Activated T-helper 1 cell treated with anti-CD3 and anti-CD28 coated beads, Interleukin-2, amount 50 U/mL, for 16 hours (primary cell): ENCODE results near the gene RPN2.

Source experiments
- DNase-seq, 2 donors: peaks; one replicate each; pipeline ENCODE4 v3.0.0-alpha.2; 2020; ENCODE audit warnings: low read depth in 1 of 2, low spot score in 1 of 2

RPN2 gene

GRCh38 chr20:37240337-37241067, 61.4 kb downstream of the RPN2 start:
- DNase-seq: no peak

- DNase-seq: no peak
These were observed 63.4 kb downstream of the RPN2 start for GRCh38 chr20:37242503-37242902.

DNA sequence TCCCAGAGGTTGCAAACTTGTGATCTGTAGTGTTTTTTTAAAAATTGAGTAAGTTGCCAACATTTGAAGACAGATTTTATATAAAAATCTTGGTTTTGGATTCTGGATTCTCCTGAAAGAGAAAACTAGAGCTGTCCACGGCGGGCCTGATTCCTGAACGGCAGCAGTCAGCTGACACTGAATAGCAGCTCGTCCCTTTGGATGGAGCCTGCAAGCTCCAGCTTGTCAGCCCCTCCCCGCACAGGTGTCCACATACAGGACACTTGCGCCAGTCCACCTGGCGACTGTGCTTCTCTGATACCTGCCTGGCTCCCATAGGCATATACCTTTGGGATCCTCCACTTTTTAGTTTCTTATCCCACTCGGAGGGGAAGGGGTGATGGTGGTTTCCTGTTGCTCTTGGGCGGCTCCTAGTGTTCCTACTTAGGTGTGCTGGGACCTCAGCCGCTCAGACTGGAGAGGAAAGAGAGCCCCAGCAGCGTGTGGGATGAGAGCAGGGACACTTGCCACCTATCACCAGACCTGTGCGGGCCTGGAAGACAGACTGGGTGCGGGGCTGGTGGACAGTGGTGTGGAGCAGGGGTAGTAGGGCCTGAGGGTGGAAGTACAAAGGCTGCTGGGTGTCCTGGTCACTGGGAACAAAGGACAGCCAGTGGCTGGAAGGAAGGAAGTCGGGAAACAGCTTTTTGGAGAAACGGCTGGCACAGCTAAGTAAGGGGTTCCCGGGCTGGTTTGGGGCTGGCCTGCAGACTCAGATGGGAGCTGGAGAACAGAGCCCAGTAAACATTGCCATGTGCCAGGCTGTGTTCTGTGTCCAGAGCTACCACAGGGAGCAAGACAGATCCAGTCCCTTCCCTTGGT, 64.2 kb downstream of the RPN2 start:
- DNase-seq: no peak

- DNase-seq: no peak
These were observed 64.9 kb downstream of the RPN2 start for GRCh38 chr20:37243937-37244571.

DNA sequence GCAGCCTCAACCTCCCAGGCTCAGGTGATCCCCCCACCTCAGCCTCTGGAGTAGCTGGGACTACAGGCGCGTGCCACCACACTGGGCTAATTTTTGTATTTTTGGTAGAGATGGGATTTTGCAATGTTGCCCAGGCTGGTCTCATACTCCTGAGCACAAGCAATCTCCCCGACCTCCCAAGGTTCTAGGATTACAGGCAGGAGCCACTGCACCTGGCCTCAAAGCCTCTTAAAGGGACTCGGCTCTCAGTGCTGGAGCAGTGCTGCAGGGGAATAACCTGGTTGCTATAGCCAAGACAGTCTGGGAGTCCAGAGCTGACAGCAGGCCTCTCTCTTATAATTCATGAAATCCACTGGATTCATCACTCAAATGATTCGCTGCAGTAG, 65.4 kb downstream of the RPN2 start:
- no peak for DNase-seq

- DNase-seq: no peak
These were observed 66.4 kb downstream of the RPN2 start for GRCh38 chr20:37245216-37246150.

- no peak for DNase-seq
These were observed 67.6 kb downstream of the RPN2 start for GRCh38 chr20:37246736-37247135.

- no peak for DNase-seq
These were observed 68.4 kb downstream of the RPN2 start for GRCh38 chr20:37247547-37247946.

DNA sequence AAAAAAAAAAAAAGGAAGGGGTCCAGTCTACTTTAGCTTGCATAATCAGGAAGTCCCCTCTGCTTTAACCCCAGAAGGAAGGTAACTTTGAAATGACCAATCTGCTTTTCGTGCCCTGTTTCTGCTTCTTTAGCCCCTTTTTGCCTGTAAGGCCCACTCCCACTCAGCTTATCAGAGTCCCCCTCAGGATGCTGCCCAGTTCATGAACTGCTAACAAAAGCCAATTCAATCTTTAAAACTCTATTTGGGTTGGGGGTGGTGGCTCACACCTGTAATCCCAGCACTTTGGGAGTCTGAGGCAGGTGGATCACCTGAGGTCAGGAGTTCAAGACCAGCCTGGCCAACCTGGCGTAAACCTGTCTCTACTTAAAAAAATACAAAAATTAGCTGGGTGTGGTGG, 70.2 kb downstream of the RPN2 start:
- DNase-seq: no peak

DNA sequence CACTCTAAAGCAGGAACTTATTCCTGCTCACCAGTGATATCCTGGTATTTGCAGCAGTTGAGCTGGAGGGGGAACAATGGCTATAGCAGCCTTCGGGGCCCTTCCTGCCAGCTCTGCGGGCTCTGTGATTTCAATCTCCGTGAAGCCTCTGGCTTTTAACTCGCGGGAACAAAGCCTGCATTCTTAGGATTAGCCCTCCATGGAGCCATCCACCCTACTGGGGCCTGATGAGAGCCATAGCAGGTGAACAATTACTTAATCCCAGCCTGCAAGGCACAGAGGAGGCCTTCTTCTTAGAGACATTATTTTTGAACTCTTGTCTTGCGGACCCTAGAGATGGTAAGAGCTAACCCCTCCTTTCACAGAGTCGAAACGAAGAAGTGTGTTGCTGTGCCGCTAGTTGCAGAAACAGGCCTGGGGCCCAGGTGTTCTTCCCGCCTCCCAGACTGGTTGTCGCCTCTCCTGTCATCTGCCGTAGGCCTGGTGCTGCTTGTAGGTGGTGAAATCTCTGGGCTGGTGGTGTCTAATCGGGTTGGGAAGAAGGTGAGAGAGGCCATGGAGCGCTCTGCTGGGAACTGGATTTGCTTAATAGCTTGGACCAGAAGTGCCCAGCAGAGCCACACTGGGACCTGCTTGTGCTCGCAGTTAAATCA, 72.8 kb downstream of the RPN2 start:
- DNase-seq: no peak

- DNase-seq: no peak
These were observed 74.0 kb downstream of the RPN2 start for GRCh38 chr20:37253087-37253486.

- DNase-seq: no peak
These were observed 75.2 kb downstream of the RPN2 start for GRCh38 chr20:37254114-37254878.

- DNase-seq: no peak
These were observed 77.2 kb downstream of the RPN2 start for GRCh38 chr20:37256286-37256685.

- no peak for DNase-seq
These were observed 78.4 kb downstream of the RPN2 start for GRCh38 chr20:37257530-37257929.

- DNase-seq: no peak
These were observed 78.9 kb downstream of the RPN2 start for GRCh38 chr20:37257988-37258387.

- DNase-seq: no peak
These were observed 79.9 kb downstream of the RPN2 start for GRCh38 chr20:37259031-37259430.

- no peak for DNase-seq
These were observed 80.7 kb downstream of the RPN2 start for GRCh38 chr20:37259865-37260264.

GRCh38 chr20:37260923-37261322, 81.8 kb downstream of the RPN2 start:
- no peak for DNase-seq

- no peak for DNase-seq
These were observed 82.6 kb downstream of the RPN2 start, which contains the start of gene GHRH for GRCh38 chr20:37261714-37262113. TSS of gene GHRH (minus strand) at chr20:37261814. CDS start at chr20:37256889, 4,925 bp downstream.

DNA sequence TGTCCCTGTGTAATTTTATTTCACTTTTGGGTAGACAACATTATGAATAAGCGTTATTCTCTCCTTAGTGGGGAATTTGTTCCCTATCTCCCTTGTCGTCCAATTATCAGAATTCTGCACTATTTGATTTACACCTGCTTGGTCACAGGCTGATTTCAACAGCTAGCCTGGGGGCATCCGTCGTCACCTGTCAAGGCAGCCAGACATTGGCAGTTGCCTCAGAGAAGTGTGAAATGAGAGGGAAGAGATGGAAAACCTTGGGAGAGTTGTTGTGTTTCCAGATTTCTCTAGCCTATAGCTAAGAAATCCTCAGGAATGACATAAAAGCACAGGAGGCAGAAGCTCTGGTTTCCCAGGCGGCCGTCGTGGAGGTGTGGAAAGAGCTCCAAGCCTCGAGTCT, 83.4 kb downstream of the RPN2 start:
- DNase-seq: no peak
